Measurements from ENCODE around the gene CLK2.

GRCh38 chr1:155320252-155320651 lies 46.9 kb upstream of the CLK2 start:
- TF ChIP-seq CTCF (IDR thresholded peaks at IDR 0.05 in 8 of 11, conservative IDR thresholded peaks at IDR 0.05 in 3 of 11), result no peak
- no peak for TF ChIP-seq POLR2A (IDR thresholded peaks at IDR 0.05)
- TF ChIP-seq POLR2AphosphoS5 (IDR thresholded peaks at IDR 0.05), result no peak
